M059J (cell line): ENCODE results near the gene CCDC68. TPM values are rescaled to one million over a fixed set of nuclear protein-coding genes. Genes with fewer than 3 reads are reported as not detected.

ENCODE experiments used
- DNase-seq: peaks from one replicate; pipeline ENCODE4 v3.0.0-alpha.2; 2012; ENCODE audit warnings: low read depth
- total RNA-seq: library from RNA; depleted of rRNA; stranded (reverse); fragments of >200 nt; shearing (Covaris generic); gene quantifications from 2 replicates; pipeline ENCODE4 v1.2.3, GENCODE V29; 2014; rRNA removed

The CCDC68 gene, protein sequence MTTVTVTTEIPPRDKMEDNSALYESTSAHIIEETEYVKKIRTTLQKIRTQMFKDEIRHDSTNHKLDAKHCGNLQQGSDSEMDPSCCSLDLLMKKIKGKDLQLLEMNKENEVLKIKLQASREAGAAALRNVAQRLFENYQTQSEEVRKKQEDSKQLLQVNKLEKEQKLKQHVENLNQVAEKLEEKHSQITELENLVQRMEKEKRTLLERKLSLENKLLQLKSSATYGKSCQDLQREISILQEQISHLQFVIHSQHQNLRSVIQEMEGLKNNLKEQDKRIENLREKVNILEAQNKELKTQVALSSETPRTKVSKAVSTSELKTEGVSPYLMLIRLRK
- total RNA-seq, result 0.05 and 0.30 TPM in 2 replicates

DNA sequence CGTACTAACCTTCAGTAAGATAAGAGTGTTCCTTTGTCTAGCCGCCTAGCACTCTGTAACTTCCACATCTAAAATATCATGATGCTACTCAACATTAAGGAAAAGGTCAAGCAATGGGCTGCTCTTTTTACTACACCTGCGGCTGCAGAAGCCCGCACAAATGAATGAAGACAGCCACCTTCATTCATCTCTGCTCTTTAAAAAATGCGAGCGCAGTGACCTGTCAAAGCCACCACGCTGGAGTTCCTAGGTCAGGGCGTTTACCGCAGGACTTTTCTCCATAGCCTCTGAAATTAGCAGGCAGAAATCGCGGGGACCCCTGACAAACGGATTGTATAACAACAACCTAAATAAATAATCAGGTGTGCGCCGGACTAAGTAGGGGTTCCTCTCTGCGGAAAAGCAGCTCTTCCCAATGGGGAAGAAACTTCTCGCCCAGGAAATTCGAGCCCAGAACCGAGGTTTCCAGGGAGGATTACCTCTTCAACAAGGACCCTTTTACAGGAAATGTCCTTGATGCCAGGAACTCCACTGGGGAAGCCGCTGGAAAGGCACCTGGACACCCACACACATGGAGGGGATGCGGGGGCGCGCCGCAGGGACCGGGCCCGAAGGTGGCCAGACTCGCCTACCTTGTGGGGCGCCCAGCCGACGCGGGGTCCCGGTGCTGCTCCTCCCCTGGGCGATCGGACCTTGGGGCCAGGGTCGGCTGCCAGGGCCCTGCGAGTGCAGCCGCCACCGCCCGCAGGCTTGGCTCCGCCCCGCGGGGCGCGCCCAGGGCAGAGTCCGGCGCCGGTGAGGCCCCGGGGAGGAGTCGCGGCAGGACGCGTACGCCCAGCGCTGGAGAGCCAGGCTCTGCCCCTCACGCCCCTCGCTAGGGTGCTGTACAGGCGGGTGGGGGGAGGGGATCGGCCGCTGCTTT is at the start of gene CCDC68:
TSS of gene CCDC68 (minus strand) at position 758 of the 922 bp plus-strand sequence. CDS start 16,670 bp downstream, outside the sequence.
- no peak for DNase-seq

DNA sequence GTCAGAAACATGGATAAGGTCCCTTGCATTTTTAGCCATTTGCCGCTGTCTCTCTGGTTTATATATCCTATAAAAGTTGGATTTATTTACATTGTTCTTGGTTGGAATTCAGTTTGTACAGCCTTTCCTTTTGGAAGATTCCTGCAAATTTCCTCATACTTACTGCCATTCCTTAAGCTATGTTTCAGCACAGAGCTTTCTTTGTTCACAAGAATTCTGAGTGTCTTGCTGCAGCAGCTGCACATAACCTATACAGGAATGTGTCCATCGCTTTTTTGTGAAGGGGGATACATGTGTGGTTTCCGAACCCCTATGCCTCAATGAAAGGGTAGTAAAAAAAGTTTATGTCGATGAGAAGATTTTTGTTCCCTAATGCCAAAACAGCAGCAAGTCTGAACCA is 48.3 kb upstream of the CCDC68 start:
- no peak for DNase-seq

DNA sequence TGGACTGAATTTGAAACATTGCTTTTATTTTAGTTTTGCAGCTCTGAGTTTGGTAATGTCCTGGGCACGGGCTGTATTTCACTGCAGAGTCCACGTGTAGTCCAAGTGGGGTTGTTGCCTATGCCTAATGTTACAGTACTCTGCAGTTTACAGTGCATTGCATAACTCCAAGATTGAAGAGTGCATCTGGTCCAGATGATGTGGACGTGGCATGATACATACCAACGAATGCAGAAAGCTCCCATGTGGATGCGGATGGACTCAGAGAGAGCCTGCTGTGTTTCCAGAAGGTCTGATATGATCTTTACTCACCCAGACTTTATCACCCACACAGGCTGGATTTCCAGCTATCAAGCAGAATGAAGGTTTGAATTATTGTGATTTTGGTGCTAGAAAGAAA is 44.4 kb upstream of the CCDC68 start:
- DNase-seq, result no peak

DNA sequence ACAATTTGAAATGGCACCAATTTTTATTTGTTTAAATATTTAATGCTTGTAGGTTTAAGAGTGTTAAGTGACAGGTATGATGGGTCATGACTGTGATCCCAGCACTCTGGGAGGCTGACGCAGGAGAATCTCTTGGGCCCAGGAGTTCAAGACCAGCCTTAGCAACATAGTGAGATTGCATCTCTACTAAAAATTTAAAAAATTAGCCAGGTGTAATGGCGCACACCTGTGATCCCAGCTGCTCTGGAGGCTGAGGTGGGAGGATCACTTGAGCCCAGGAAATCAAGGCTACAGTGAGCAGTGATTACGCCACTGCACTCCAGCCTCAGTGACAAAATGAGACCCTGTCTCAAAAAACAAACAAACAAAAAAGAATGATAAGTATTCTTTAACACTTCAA is 43.0 kb upstream of the CCDC68 start:
- DNase-seq, result no peak

DNA sequence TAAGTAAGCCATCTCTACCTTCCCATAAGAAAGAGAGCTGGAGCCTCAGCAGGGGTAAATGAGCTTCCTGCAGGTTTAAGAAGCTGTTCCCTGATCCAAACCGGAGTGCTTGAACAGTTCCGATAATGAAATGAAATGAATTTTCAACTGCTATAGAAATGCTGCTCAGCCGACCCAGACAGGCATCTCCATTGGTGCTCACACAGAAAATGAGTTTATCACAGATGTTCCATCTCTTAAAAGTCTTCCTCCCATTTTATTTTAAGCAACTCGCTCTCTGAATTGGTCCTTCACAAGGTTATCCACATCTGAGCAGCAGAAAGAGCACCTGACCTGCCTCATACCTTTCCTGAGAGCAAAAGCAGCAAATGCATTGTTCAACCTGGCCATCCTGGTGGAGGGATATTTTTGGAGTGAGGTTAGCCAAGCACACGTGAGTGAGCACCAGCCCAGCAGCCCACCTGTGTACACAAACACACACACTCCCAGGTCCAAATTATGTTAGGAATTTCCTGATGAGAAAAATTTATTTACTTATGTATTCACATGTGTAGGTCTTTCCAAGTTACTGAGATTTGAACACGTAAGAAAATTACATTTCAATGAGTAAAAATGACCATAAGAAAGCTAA is 42.2 kb upstream of the CCDC68 start:
- DNase-seq, result no peak

DNA sequence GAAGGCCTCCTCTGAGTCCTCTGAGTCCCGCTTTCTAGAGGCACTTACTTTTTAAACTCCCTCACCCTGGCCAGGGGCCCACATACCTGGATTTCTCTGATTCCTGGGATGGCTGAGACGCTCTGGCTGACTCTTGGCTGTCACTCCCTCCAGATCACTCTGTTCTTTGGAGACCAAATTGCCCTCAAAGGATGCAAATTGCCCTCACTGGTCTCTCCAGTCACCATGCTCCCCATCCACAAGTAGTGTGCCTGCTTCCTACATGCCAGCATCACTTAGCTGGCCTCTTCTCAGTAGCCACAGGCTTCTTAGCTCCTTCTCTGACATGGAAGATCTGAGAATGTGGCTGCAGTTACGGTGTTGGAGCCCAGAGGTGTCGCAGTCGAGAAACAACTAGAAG is 41.3 kb upstream of the CCDC68 start:
- DNase-seq, result no peak

DNA sequence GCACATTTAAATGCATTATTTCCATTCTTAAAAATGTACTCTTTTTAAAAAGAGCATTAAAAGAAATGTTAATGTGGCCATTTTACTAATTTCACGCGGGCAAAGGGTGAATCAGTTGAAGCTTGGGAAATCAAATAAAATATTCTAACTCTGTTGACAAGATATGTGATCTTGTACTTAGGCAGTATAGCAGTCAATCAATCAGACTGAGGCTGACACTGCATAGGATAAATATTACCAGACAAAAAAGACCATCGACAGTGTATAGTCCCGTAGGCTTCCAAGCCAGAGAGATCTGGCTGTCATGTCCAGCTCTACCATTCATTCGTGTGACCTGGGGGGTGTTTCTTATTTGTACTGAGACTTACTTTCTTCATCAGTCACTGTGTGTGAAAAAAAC is 39.8 kb upstream of the CCDC68 start:
- no peak for DNase-seq

DNA sequence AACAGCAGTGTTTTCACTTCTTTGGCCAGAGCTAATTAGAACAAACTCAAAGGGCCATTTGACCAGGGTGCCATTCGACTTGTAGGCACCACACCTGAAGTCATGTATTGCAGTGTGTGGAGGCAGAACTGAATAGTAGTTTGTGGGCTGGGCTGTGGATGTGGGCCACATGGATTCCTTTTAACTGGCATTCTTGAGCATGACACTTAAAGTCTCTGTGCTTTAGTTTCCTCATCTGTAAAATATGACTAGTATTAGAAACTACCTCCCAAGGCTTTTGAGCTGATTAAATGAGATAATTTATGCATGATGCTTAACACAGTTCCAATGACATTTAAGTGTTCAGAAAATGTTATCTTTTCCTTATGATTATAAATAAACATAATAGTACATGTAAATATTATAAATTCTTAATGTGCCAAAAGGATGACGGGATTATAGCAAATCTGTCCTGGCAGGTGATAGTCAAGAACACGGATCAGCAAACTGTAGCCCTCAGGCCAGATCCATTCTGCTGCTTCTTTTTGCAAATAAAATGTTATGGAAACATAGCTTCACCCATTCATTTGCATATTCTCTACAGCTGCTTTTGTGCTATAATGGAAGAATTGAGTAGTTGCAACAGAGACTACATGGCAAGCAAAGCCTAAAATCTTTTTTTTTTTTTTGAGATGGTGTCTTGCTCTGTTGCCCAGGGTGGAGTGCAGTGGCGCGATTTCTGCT is 36.3 kb upstream of the CCDC68 start:
- DNase-seq, result no peak

DNA sequence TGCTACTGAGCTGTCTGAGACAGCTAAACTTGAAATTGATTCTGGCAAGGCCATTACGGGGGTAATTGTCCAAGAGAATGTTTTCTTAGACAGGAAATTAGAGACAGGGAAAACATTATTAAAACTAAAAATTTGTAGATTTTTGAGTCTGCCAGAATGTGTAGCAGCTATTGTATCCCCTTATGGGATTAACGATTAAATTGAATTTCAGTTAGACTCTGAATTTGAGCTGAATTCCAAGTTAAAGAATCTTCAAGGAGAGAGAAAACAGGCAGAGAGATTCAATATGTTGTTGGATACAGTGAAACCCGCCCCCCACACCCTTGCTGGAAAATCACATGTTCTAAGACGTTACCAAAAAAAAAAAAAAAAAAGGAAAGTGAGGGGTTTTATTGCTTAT is 32.7 kb upstream of the CCDC68 start:
- DNase-seq, result no peak

DNA sequence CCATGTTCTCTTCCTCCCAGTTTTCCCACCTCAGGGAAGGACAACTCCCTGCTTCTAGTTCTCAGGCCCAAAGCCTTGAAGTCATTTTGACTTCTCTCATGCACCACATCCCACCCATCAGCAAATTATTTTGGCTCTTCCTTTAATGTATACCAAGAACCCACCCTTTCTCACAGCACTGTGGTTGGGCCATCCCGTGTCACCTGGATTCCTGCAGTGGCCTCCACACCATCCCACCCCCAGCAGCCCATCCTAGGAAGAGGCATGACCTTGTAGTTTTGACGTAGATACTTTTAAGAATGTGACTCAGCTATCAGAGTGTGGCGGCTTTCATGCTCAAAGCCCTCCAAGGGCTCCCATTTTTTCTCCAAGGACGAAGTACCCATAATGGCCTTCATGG is 25.6 kb upstream of the CCDC68 start:
- no peak for DNase-seq

DNA sequence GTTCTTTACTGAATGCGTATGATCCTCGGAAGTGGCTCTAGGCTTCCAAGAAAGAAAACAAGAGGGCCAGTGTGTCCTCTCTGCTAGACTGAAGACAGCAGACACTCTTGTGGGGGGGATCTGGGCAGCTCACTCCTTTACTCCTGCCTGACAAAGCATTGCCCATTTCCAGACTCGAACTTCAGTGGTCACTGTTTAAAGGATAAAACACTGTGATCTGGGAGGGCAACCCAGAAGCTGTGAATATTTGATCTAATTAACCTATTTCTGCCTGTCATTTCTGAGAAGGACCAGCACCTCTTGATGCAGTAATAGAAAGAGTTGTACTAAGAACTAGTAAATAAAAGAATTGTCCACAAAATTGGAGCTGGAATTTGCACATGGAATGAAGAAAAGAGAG is 24.5 kb upstream of the CCDC68 start:
- DNase-seq, result no peak

DNA sequence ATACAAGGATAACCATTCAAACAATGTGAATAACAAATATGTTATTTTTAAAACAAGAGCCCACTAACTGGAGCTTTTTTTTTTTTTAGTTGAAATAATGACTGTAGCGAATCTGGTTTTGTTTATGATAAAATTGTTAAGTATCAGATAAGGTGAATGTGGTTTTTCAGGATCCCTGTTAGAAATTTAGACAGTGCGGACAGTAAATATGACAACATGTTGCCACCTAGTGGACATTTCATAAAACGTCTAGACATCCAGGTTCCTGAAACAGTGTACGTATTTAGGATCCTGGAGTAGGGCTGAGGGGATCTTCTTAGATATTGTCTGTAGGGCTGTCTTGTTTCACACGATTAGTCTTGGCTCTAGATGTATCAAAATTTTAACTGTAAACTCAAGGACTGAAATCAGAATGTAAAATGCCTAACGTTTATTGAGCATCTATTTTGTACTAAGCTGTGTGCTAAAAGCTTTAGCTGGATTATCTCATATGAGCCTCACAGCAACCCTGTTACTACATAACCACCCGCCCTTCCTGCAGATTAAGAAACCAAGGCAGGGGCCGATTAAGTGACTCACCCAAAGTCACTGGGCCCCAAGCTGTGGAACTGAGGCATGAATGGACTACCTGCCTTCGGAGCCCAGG is 23.9 kb upstream of the CCDC68 start:
- peak; percentile 77 for DNase-seq

DNA sequence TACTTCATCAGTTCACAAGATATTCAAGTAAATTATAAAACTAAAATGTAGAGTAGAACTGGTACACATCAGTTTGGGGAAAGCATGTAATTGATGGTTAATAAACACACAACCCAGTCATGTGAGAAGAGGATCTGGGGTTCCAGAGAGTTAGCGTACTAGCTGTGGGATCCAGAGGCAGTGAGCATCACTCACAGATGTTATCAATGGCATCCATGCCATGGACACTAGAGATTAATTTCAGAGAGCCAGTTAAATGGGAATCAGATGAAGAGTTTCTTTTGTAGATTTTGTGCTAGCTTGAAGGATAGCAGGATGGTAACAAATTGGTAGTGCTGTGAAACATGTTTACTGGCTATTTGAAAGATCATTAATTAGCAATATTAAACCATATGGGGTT is 21.8 kb upstream of the CCDC68 start:
- no peak for DNase-seq

DNA sequence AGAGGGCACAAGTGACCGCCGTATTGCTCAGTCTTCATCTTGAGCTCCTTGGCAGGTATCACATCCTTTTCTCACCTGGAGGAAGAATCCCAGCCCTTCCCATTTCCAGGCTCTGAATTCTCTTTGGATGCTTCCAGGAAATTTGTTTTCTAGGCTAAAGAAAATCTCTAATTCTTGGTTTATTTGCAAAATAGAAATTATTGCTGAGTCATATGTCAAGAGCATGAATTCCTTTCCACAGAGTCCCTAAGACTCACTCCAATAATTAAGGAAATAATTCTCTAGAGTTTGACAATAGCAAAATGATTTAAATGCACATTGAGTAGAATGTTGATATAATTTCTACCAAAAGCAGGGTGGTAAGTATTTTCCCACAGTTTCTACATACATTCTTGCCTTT is 16.3 kb upstream of the CCDC68 start:
- no peak for DNase-seq

DNA sequence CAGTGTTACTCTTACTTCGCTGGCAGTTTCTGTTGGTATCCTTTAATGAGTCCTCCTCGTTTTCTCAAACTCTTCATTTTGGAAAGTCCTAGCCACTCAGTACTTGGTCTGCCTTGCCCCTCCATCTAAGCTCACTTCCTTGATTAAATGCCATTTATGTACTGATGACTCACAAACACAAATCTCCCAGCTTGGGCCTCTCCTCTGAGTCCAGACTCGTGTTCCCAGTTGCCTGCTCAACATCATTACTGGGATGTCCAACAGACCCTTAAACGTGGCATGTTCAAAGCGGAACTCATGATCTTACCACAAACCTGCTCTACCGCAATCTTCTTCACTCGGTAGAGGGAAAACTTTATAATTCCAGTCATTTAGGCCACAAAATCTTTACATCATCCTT is 13.8 kb upstream of the CCDC68 start:
- peak; percentile 52 for DNase-seq

DNA sequence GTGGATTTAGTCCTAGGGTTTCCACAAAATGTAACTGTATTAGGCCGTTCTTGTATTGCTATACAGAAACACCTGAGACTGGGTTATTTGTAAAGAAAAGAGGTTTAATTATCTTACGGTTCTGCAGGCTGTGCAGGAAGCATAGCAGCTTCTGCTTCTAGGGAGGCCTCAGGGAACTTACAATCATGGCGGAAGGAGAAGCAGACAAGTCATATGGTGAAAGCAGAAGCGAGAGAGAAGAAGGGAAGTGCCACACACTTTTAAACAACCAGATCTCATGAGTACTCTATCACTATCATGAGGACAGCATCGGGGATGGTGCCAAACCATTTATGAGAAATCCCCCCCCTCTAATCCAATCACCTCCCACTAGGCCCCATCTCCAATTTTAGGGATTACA is 9.5 kb upstream of the CCDC68 start:
- DNase-seq, result no peak

DNA sequence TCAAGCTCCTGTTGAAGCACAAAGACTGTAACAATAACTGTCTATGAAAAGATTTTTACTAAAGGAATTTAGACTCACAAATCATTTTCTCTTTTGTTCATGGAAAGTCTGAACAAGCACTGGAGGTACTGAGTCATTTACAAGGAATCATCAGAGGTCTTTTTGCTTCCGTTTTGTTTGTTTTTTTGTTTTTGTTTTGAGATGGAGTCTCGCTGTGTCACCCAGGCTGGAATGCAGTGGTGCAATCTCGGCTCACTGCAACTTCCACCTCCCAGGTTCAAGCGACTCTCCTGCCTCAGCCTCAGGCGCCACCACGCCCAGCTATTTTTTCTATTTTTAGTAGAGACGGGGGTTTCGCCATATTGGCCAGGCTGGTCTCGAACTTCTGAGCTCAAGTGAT is 9.0 kb upstream of the CCDC68 start:
- peak; percentile 94 for DNase-seq

DNA sequence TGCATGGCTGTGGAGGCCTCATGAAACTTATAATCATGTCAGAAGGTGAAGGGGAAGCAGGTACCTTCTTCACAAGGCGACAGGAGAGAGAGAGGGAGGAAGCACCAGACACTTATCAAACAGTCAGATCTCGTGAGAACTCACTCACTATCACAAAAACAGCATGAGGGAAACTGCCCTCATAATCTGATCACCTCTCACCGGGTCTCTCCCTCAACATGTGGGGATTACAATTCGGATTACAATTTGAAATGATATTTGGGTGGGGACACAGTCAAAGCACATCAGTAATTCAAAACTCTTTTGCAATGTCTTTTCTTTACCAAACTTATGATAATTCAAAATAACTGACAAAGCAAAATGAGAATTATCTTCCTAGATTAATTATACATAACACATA is 8.5 kb upstream of the CCDC68 start:
- peak; percentile 37 for DNase-seq

DNA sequence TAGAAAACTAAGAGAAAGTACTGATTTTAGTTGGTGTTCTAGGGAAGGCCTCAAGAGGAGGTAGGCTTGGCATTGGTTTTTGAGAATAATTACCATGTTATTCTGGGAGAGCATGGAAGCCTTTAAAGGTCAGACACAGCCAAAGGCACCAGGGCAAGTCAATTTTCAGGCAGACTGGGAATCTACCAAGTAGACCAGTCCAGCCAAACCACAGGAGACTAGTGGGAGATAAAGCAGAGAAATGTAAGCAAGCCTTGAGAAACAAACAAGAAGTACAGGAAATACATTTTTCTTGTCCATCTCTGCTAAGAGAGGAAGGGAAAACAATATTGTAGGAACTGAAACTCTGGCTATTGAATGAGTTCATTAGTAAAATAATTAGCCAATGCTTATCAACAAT is 5.5 kb upstream of the CCDC68 start:
- DNase-seq, result peak; percentile 76

DNA sequence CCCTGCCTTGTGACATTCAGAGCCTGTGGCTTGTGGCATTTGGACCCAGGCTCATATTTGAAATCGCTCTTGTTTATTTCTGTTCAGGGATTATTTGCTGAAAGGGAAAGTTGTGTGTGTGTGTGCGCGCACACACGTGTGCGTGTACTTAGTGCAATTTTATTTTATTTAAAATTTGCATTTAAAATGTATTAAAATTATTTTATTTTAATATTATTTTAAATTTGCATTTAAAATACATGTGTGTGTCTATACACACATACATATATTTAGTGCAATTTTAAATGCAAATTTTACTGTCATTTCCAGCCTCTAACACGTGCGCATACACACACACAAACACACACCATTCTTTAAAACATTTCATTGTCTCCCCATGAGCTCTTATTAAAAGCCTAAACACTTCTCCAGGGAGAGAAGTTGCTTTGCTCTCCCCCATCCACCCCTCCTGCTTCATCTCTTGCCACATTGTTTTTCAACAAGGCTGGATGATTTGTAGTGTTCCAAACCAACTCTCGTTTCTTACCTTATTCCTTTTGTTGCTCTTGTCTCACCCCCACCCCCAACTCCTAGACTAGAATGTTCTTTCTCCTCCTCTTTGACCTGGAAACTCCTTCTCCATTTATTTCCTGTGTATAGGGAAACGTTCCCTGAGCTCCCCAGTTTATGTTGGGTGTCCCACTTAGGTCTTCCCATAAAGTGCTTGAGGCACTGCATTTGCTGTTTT is 3.8 kb upstream of the CCDC68 start:
- no peak for DNase-seq

DNA sequence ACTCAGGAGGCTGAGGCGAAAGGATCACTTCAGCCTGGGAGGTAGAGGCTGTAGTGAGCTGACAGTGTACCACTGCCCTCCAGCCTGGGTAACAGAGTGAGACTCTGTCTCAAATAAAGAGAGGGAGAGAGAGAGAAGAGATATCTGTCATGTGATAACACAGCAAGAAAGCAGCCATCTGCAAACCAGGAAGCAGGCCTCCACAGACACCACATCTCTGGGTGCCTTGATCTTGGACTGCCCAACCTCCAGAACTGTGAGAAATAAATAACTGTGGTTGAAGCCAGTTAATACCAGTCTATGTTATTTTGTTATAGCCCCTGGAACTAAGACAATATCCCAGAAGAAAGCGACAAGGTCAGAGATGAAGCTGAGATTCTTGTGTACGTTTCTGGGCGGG is 2.6 kb upstream of the CCDC68 start:
- no peak for DNase-seq
